Rectal smooth muscle tissue (tissue), 1 donor: Measurements from ENCODE around the gene CDCP1.

ENCODE experiments used
- H3K27ac ChIP-seq: one replicate; pipeline ENCODE4 v1.7.0; 2013; ENCODE audit warnings: low read depth, low read length, inconsistent platforms
- H3K27me3 ChIP-seq: one replicate; pipeline ENCODE4 v1.7.0; 2013; ENCODE audit warnings: low read length; ENCODE audit not compliant: control insufficient read depth, insufficient read depth
- H3K36me3 ChIP-seq: one replicate; pipeline ENCODE4 v1.7.0; 2013; ENCODE audit warnings: low read length; ENCODE audit not compliant: control insufficient read depth, insufficient read depth
- H3K4me1 ChIP-seq: one replicate; pipeline ENCODE4 v1.7.0; 2013; ENCODE audit warnings: low read length; ENCODE audit not compliant: control insufficient read depth, insufficient read depth
- H3K4me3 ChIP-seq: one replicate; pipeline ENCODE4 v1.7.0; 2013; ENCODE audit warnings: low read length
- H3K9ac ChIP-seq: one replicate; pipeline ENCODE4 v1.7.0; 2013; ENCODE audit warnings: low read length

Gene CDCP1

DNA sequence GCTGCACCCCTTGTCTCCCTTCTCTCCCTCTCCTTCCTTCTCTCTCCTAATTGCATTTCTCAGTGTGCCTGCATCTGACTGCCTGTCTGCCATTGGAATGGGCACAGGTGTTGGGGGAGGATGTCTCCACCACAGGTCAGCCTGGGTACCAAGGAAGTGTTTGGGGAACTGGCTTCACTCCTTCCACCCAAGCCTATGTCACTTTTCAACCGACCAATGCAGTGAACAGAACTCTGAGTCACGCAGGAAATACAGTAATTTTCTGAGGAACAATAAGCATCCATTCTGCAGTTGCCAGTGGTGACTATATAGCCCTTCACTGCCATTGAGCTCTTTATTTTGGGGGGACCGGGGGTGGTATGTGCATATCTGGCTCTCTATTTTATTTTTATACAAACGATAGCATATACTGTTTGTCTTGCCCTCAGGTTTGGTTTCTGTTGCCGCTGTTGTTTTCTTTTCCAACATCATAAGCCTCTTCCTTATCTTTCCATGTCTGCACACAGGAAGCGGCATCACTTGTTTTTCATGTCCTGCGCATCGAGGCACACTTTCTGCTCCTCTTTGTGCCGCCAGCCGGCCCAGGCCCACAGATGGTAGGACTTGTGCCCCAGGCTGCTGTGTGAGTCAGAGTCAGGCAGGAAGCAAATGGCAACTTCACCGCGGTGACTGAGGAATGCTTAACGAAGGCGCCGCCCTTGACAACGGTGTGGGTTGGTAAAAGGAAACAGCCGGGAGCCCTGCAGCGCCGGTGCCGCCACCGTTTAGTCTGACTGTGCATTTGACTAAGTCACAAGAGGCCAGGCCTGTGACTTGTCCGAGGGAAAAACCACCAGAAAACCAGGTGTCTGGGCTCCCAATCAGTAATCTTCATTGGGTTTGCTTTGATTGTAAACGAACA lies 21.1 kb upstream of the CDCP1 start:
- Histone ChIP-seq H3K27me3 (no peaks in the 10 kb centered on the region), H3K9ac (no peak overlapping the region), H3K4me1 (peaks cover 10% of the 10 kb centered on the region), H3K36me3 (no peaks in the 10 kb centered on the region), H3K27ac (no peak overlapping the region), H3K4me3 (no peak overlapping the region)

DNA sequence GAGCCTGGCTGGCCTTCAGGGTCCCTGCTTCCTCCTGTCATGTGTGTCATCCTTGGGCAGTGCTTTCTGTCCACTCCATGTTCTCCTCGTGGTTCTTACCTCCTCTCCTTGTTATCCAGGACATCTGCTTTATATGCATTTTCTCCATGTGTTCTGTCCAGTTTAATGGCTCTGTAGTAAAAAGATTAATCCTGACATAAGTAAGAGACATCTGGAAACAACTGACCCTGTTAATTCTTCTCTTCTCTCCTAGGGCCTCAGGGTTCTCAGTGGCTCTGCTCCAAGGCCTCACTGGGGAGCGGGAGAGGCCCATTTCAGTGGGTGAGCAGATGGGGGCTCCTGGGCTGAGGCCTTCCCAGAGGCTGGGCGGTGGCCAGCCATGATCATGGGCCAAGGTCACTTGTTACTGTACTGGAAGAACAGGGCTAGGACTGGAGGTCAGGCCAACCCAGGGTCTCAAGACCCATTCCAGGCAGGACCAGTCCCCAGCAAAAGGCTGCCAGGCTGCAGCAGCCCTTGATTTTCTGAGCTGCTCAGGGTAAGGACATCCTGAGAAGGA lies 20.2 kb upstream of the CDCP1 start:
- Histone ChIP-seq H3K4me3 (no peak overlapping the region), H3K9ac (no peak overlapping the region), H3K27me3 (no peaks in the 10 kb centered on the region), H3K27ac (no peak overlapping the region), H3K4me1 (peaks cover 10% of the 10 kb centered on the region), H3K36me3 (no peaks in the 10 kb centered on the region)

DNA sequence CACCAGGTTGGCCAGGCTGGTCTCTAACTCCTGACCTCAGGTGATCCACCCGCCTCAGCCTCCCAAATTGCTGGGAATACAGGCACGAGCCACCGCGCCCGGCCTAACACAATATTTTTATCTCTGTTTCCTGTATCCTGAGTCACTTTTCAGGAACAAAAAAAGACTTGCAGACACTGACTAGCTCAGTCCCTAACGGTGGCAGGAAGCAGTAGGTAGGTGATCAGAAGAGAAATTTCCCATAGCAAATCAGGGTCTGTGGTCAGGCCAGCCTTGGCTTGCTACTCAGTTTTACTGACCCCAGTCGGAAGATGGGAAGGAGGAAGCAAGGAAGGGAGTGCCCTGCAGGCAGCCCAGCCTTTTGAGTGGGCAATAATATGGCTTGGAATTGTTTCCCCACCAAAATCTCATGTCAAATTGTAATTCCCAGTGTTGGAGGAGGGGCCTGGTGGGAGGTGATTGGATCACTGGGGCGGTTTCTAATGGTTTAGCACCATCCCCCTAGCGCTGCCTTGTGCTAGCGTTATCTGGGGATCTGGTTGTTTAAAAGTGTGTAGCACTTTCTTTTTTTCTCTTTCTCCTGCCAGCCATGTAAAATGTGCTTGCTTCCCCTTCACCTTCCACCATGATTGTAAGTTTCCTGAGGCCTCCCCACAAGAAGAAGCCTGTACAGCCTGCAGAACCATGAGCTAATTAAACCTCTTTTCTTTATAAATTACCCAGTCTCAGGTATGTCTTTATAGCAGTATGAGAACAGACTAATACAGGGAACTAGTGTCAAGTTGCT lies 19.5 kb upstream of the CDCP1 start:
- H3K27ac ChIP-seq = no peak overlapping the region
- no peaks in the 10 kb centered on the region for H3K36me3 ChIP-seq
- no peaks in the 10 kb centered on the region for H3K27me3 ChIP-seq
- peaks cover 10% of the 10 kb centered on the region for H3K4me1 ChIP-seq
- H3K9ac ChIP-seq = no peak overlapping the region
- H3K4me3 ChIP-seq = no peak overlapping the region

DNA sequence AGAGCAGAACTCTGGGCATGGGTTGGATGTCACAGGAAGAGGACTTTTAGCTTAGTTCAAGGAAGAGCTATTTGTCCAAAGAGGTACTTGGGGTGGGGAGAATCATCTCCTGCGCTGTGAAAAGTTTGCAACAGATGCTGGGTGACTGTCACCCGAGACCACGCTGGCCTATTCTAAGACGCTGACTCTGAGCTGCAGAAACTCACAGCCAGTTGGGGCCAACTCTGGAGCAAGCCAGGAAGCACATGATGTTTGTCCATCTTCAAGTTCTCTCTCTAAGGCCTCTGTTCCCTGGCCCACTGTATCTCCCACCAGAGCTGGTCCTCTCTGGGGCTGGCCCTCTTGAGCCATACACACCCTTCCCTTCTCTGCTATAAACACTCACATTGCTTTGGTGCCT lies 17.9 kb upstream of the CDCP1 start:
- H3K27ac ChIP-seq = no peak overlapping the region
- H3K9ac ChIP-seq = no peak overlapping the region
- no peaks in the 10 kb centered on the region for H3K36me3 ChIP-seq
- no peaks in the 10 kb centered on the region for H3K27me3 ChIP-seq
- no peak overlapping the region for H3K4me3 ChIP-seq
- no peaks in the 10 kb centered on the region for H3K4me1 ChIP-seq

DNA sequence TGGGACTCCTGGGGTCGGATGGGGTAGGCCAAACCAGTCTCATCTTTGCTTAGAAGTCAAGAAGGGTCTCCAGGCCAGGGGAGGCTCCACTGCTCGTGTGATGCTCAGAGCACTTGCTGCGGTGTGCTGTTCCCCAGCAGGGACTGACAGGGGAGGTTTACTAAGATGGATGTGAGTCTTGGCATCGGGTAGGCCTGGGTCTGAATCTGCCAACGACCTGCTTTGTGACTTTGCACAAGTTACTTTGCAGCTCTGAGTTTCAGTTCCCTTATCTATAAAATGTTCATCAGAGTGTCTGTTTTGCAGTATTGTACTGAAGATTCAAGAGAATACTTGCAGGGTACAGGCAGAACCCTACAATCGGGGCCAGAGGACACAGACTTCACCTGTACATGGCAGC lies 17.3 kb upstream of the CDCP1 start:
- H3K27ac ChIP-seq = no peak overlapping the region
- H3K36me3 ChIP-seq = no peaks in the 10 kb centered on the region
- H3K9ac ChIP-seq = no peak overlapping the region
- no peaks in the 10 kb centered on the region for H3K27me3 ChIP-seq
- H3K4me3 ChIP-seq = no peak overlapping the region
- no peaks in the 10 kb centered on the region for H3K4me1 ChIP-seq

DNA sequence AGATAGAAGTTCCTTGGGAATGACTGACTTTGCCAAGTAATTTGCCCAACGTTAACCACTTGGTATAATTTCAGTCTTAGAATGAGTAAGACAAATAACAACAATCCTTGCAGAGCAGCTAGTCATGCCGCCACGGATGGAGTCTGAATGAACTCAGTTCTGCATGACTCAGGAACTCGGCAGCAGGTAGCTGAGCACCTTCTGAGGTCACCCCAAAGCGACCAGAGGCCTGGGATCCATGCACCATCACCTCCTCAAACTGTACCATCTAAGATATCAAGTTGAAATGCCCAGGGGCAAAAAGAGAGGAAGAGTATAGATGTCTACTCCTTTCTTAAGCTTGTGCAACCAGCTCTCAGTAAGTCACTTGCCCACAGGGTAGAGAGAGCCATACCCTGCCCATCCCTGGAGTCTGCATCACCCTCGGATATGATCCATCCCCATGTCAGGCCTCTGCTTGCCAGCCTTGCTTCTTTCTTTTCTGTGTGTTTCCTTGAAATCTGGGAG lies 8.5 kb upstream of the CDCP1 start:
- Histone ChIP-seq H3K4me1 (no peaks in the 10 kb centered on the region), H3K27ac (no peak overlapping the region), H3K36me3 (no peaks in the 10 kb centered on the region), H3K27me3 (no peaks in the 10 kb centered on the region), H3K4me3 (no peak overlapping the region), H3K9ac (no peak overlapping the region)

DNA sequence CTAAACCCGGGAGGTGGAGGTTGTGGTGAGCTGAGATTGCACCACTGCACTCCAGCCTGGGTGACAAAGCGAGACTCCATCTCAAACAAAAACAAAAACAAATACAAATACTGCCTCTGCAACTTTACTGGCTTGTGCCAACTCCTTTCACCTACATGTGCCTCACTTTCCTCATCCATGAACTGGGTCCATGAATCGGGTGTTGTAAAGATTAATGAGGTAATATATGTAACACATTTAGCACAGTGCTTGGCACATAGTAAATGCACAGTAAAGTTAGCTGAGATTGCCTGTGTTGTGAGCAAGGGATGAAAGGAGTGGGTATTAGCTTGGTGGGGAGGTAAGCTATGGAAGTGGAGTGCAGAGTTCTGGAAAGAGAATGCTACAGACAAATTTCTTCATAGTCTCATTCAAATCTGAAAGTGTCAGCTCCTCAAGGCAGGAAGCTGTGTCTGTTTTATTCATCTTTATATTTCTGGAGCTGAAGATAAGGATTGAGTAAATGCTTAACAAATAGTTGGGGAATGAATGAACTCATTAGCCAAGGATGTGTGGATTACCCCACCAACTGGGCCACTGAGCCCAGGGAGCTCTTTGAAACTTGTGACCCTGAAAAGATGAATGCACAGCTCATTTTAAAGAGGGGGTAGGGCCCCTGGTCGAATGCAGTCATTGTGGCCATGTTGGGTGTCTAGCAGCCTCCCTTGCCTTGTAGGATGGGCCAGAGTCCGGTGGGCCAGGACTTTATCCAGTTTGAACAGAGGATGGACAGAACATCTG lies 7.7 kb upstream of the CDCP1 start:
- Histone ChIP-seq H3K9ac (no peak overlapping the region), H3K27me3 (no peaks in the 10 kb centered on the region), H3K27ac (no peak overlapping the region), H3K4me1 (no peaks in the 10 kb centered on the region), H3K4me3 (no peak overlapping the region), H3K36me3 (no peaks in the 10 kb centered on the region)

DNA sequence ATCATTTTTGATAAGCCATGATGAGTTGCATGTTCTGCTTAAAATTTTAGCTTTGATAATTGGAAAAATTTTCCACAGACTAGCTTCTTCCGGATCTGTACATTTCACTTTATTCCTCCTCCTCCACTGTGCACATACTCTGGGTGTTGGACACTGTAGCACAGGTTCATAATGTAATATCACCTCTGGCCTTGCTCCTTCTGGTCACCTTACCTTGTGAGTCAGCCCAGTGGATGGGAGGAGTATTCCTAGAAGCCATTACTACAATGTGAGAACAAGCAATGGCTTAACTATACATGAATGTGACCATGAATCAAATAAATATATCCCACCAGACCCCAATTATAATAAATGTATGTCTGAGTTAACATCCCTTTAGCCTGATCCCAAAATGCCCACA lies 6.1 kb upstream of the CDCP1 start:
- Histone ChIP-seq H3K9ac (no peak overlapping the region), H3K36me3 (no peaks in the 10 kb centered on the region), H3K27me3 (no peaks in the 10 kb centered on the region), H3K4me3 (no peak overlapping the region), H3K27ac (no peak overlapping the region), H3K4me1 (no peaks in the 10 kb centered on the region)

DNA sequence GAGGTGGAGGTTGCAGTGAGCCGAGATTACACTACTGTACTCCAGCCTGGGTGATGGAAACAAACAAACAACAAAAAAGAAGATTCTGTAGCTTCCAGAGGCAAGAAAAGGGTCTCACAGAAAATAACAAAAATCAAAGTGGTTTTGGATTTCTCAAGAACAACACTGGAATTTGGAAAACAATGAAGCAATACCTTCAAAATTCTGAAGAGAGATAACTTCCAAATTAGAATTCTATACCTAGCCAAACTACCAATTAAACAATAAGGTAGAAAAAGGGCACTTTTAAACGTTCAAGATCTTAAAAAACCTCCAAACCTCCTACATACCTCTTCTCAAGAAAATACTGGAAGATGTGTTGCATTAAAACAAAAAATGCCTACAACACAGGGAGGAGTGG lies 4.9 kb upstream of the CDCP1 start:
- Histone ChIP-seq H3K4me3 (no peak overlapping the region), H3K4me1 (no peaks in the 10 kb centered on the region), H3K36me3 (no peaks in the 10 kb centered on the region), H3K9ac (no peak overlapping the region), H3K27me3 (no peaks in the 10 kb centered on the region), H3K27ac (no peak overlapping the region)

DNA sequence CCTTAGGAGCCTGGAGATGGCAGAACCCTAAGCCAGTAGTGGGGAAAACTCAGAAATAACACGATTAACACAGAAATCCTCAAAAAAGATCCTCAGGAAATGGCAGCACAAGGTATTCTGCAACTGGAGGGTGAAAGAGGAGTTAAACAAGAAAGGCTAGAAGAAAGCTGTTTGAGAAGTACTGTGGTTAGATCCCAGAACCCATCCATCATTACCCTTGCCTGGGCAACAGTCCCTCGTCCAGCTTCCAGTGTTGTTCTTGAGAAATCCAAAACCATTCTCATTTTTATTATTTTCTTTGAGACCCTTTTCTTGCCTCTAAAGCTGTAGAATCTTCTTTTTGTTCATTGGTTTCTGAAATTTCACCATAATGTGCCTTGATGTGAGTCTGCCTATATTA lies 2.7 kb upstream of the CDCP1 start:
- H3K4me1 ChIP-seq = peaks cover 2% of the 10 kb centered on the region

DNA sequence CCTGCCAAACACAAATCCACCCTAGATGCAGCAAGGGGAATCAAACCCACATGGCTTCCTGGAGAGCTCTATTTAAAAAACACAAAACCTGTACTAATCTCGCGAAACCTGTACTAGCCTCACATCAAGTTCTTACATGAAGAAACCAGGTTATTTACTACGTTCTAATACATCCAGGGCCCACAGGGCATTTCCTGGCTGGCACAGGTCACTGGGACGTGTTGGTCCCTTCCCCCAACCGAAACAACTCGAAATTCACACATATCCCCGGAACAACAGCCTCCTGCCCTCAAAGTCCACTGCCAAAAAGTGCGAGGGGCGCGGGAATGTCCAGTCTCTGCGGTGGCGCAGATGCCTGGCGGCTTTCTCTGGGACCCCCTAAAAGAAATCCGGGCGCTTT lies 955 bp downstream of the CDCP1 start:
- H3K27ac ChIP-seq = no peak overlapping the region
- no peaks in the 10 kb centered on the region for H3K36me3 ChIP-seq
- peaks cover 3% of the 10 kb centered on the region for H3K27me3 ChIP-seq
- peaks cover 2% of the 10 kb centered on the region for H3K4me1 ChIP-seq
- H3K4me3 ChIP-seq = peak overlapping the region; percentile 71
- H3K9ac ChIP-seq = peak overlapping the region; percentile 25

More for the DNA sequence above, 2.7 kb upstream of the CDCP1 start:
- H3K36me3 ChIP-seq = no peaks in the 10 kb centered on the region
- no peak overlapping the region for H3K4me3 ChIP-seq
- H3K9ac ChIP-seq = no peak overlapping the region
- no peak overlapping the region for H3K27ac ChIP-seq
- H3K27me3 ChIP-seq = peaks cover 3% of the 10 kb centered on the region
